COLO829 (cell line): ENCODE data around the gene GNG12.

Experiments used
- DNase-seq: peaks from one replicate; pipeline ENCODE4 v3.0.0; 2012; ENCODE audit warnings: low spot score

The GNG12 gene

GRCh38 chr1:67753776-67754525 is 79.3 kb downstream of the GNG12 start:
- no peak for DNase-seq

GRCh38 chr1:67752306-67752705 is 81.0 kb downstream of the GNG12 start:
- no peak for DNase-seq

GRCh38 chr1:67750691-67751054 is 82.6 kb downstream of the GNG12 start:
- no peak for DNase-seq

- peak; percentile 66 for DNase-seq
These were observed 83.2 kb downstream of the GNG12 start for GRCh38 chr1:67749844-67750690.

GRCh38 chr1:67749263-67749843 is 83.9 kb downstream of the GNG12 start:
- DNase-seq: no peak

- DNase-seq: peak; percentile 13
These were observed 84.6 kb downstream of the GNG12 start for GRCh38 chr1:67748630-67749029.

GRCh38 chr1:67747671-67748546 is 85.4 kb downstream of the GNG12 start:
- DNase-seq: no peak

- no peak for DNase-seq
These were observed 87.2 kb downstream of the GNG12 start for GRCh38 chr1:67745875-67746698.

- no peak for DNase-seq
These were observed 90.1 kb downstream of the GNG12 start for GRCh38 chr1:67743072-67743725.

- no peak for DNase-seq
These were observed 91.5 kb downstream of the GNG12 start for GRCh38 chr1:67741736-67742135.

- no peak for DNase-seq
These were observed 92.1 kb downstream of the GNG12 start for GRCh38 chr1:67741121-67741520.

- no peak for DNase-seq
These were observed 92.7 kb downstream of the GNG12 start for GRCh38 chr1:67740543-67740942.

- no peak for DNase-seq
These were observed 93.9 kb downstream of the GNG12 start for GRCh38 chr1:67739361-67739760.

GRCh38 chr1:67738401-67738800 is 94.9 kb downstream of the GNG12 start:
- DNase-seq: no peak

GRCh38 chr1:67737875-67738274 is 95.4 kb downstream of the GNG12 start:
- no peak for DNase-seq

GRCh38 chr1:67736750-67737149 is 96.5 kb downstream of the GNG12 start:
- DNase-seq: no peak

- peak; percentile 89 for DNase-seq
These were observed 97.2 kb downstream of the GNG12 start for GRCh38 chr1:67735806-67736627.

GRCh38 chr1:67735206-67735605 is 98.1 kb downstream of the GNG12 start:
- no peak for DNase-seq

- DNase-seq: no peak
These were observed 99.0 kb downstream of the GNG12 start for GRCh38 chr1:67734323-67734690.
